HG03103 (cell line): ENCODE data around the gene NR0B2.
"Not testable (repeated sequence)": the region's sequence is repeated elsewhere in the genome, so short reads cannot be mapped to it uniquely, and the experiment has no call there.

Source experiments
- ATAC-seq: cut with Tn5 transposase; IDR thresholded peaks from one replicate; pipeline ENCODE4 v1.9.1; 2021; ENCODE audit warnings: low read depth; ENCODE audit not compliant: unreplicated experiment

NR0B2 gene

GRCh38 chr1:26894263-26894662 lies 19.5 kb downstream of the NR0B2 start:
- ATAC-seq = no peak

GRCh38 chr1:26890467-26890796 lies 23.3 kb downstream of the NR0B2 start:
- peak; percentile 30 for ATAC-seq

- ATAC-seq = peak; percentile 80
These were observed 24.0 kb downstream of the NR0B2 start, which contains the start of gene GPN2 for GRCh38 chr1:26889551-26890466. Gene GPN2 (minus strand): TSS chr1:26890283. CDS start chr1:26890096, 187 bp downstream.

- no peak for ATAC-seq
These were observed 25.5 kb downstream of the NR0B2 start for GRCh38 chr1:26888231-26888630.

GRCh38 chr1:26887125-26887524 lies 26.6 kb downstream of the NR0B2 start:
- no peak for ATAC-seq

- no peak for ATAC-seq
These were observed 30.9 kb downstream of the NR0B2 start for GRCh38 chr1:26882696-26883463.

GRCh38 chr1:26881611-26882010 lies 32.2 kb downstream of the NR0B2 start:
- not testable (repeated sequence) for ATAC-seq

GRCh38 chr1:26879793-26880192 lies 34.0 kb downstream of the NR0B2 start:
- ATAC-seq = no peak

GRCh38 chr1:26877326-26877725 lies 36.4 kb downstream of the NR0B2 start:
- no peak for ATAC-seq

GRCh38 chr1:26874896-26875295 lies 38.9 kb downstream of the NR0B2 start:
- ATAC-seq = no peak

GRCh38 chr1:26873097-26873496 lies 40.7 kb downstream of the NR0B2 start:
- ATAC-seq = not testable (repeated sequence)

GRCh38 chr1:26864610-26865480 lies 48.9 kb downstream of the NR0B2 start:
- peak; percentile 82 for ATAC-seq

- ATAC-seq = no peak
These were observed 50.1 kb downstream of the NR0B2 start for GRCh38 chr1:26863685-26864077.

- no peak for ATAC-seq
These were observed 50.7 kb downstream of the NR0B2 start, which contains the start of gene SFN for GRCh38 chr1:26862781-26863684. Gene SFN (plus strand): TSS chr1:26863149. CDS start chr1:26863213, 64 bp downstream.

- ATAC-seq = no peak
These were observed 51.8 kb downstream of the NR0B2 start for GRCh38 chr1:26861889-26862378.
